Skeletal muscle satellite cell (primary cell): ENCODE data around the gene IGSF22.

Experiments used
- H3K27me3 ChIP-seq: 2 replicates; pipeline ENCODE4 v1.7.0; 2013; ENCODE audit warnings: low read length; ENCODE audit not compliant: control insufficient read depth, insufficient read depth
- H3K36me3 ChIP-seq: 2 replicates; pipeline ENCODE4 v1.7.0; 2013; ENCODE audit warnings: mild to moderate bottlenecking, control low read depth, low read length; ENCODE audit not compliant: insufficient read depth
- H3K4me1 ChIP-seq: 2 replicates; pipeline ENCODE4 v1.7.0; 2013; ENCODE audit warnings: low read length; ENCODE audit not compliant: control insufficient read depth, insufficient read depth
- H3K4me2 ChIP-seq: 2 replicates; pipeline ENCODE4 v1.7.0; 2013; ENCODE audit warnings: mild to moderate bottlenecking, low read length
- H3K4me3 ChIP-seq: 2 replicates; pipeline ENCODE4 v1.7.0; 2013; ENCODE audit warnings: low read length
- H3K9ac ChIP-seq: 2 replicates; pipeline ENCODE4 v1.7.0; 2013; ENCODE audit warnings: mild to moderate bottlenecking, low read depth, low read length, moderate library complexity
- H3K9me3 ChIP-seq: replicated peaks from 2 replicates; pipeline ENCODE4 v1.7.0; 2013; ENCODE audit warnings: mild to moderate bottlenecking, control low read depth, low read length

Gene IGSF22

DNA sequence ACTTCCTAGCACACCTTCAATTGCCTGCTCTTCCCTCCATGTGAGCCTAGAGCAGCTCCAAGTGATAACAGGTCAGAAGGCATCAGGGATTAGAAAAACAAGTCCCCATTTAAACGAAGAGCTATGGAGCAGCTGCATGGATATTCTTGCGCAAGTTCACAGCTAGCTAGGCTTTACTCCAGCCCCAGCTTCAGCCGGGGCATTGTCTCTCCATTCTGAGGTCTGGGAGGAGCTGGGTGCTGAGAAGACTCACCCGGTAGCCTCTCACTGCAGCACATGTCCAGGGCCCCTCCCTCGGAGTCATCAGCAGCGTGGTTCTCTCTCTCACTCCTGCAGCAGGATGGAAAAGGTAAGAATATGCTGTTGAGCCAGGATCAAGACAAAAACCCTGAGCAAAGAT lies 39.6 kb upstream of the IGSF22 start:
- no peaks in the 10 kb centered on the region for H3K36me3 ChIP-seq
- H3K4me1 ChIP-seq: peaks cover 10% of the 10 kb centered on the region
- no peak overlapping the region for H3K9ac ChIP-seq
- H3K4me2 ChIP-seq: no peak overlapping the region
- no peak overlapping the region for H3K4me3 ChIP-seq
- H3K27me3 ChIP-seq: peaks cover 42% of the 10 kb centered on the region
- no peaks in the 10 kb centered on the region for H3K9me3 ChIP-seq

GRCh38 chr11:18761741-18762140 lies 35.8 kb upstream of the IGSF22 start:
- H3K4me1 ChIP-seq: peaks cover 10% of the 10 kb centered on the region
- no peak overlapping the region for H3K4me3 ChIP-seq
- no peaks in the 10 kb centered on the region for H3K36me3 ChIP-seq
- no peaks in the 10 kb centered on the region for H3K9me3 ChIP-seq
- no peak overlapping the region for H3K4me2 ChIP-seq
- no peak overlapping the region for H3K9ac ChIP-seq
- H3K27me3 ChIP-seq: peaks cover 44% of the 10 kb centered on the region

GRCh38 chr11:18761144-18761543 lies 35.2 kb upstream of the IGSF22 start:
- peaks cover 38% of the 10 kb centered on the region for H3K27me3 ChIP-seq
- no peak overlapping the region for H3K4me3 ChIP-seq
- no peaks in the 10 kb centered on the region for H3K36me3 ChIP-seq
- H3K9me3 ChIP-seq: no peaks in the 10 kb centered on the region
- no peak overlapping the region for H3K4me2 ChIP-seq
- H3K4me1 ChIP-seq: peaks cover 10% of the 10 kb centered on the region
- H3K9ac ChIP-seq: no peak overlapping the region

- H3K36me3 ChIP-seq: no peaks in the 10 kb centered on the region
- no peaks in the 10 kb centered on the region for H3K9me3 ChIP-seq
- H3K4me2 ChIP-seq: no peak overlapping the region
- H3K4me1 ChIP-seq: no peaks in the 10 kb centered on the region
- H3K9ac ChIP-seq: no peak overlapping the region
- H3K4me3 ChIP-seq: no peak overlapping the region
- peaks cover 42% of the 10 kb centered on the region for H3K27me3 ChIP-seq
These were observed 31.8 kb upstream of the IGSF22 start for GRCh38 chr11:18757811-18758210.

DNA sequence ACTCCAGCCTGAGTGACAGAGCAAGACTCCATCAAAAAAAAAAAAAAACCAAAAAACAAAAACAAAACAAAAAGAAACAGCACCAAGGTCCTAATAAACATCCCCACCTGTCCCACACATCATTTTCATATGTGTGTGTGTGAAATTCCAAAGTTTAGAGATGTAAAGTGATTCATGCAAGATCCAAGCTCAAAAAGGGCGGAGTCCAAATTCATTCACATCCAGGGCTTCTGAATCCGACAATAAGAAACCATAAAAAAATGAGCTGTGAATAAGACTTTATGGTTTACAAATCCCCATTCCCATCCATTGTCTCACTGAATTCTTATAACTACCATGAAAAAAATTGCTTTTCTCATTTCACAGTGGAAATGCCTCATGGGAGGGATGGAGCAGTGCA lies 30.9 kb upstream of the IGSF22 start:
- Histone ChIP-seq H3K9me3 (no peaks in the 10 kb centered on the region), H3K4me3 (no peak overlapping the region), H3K9ac (no peak overlapping the region), H3K4me2 (no peak overlapping the region), H3K27me3 (peaks cover 42% of the 10 kb centered on the region), H3K4me1 (no peaks in the 10 kb centered on the region), H3K36me3 (no peaks in the 10 kb centered on the region)

- Histone ChIP-seq H3K4me3 (no peak overlapping the region), H3K4me1 (peaks cover 8% of the 10 kb centered on the region), H3K36me3 (no peaks in the 10 kb centered on the region), H3K4me2 (no peak overlapping the region), H3K9ac (no peak overlapping the region), H3K27me3 (peaks cover 28% of the 10 kb centered on the region), H3K9me3 (no peaks in the 10 kb centered on the region)
These were observed 28.3 kb upstream of the IGSF22 start for GRCh38 chr11:18754308-18754707.

- no peaks in the 10 kb centered on the region for H3K36me3 ChIP-seq
- H3K27me3 ChIP-seq: peaks cover 23% of the 10 kb centered on the region
- H3K9ac ChIP-seq: no peak overlapping the region
- peaks cover 8% of the 10 kb centered on the region for H3K4me1 ChIP-seq
- H3K4me2 ChIP-seq: no peak overlapping the region
- no peaks in the 10 kb centered on the region for H3K9me3 ChIP-seq
- H3K4me3 ChIP-seq: no peak overlapping the region
These were observed 26.5 kb upstream of the IGSF22 start for GRCh38 chr11:18752502-18752901.

DNA sequence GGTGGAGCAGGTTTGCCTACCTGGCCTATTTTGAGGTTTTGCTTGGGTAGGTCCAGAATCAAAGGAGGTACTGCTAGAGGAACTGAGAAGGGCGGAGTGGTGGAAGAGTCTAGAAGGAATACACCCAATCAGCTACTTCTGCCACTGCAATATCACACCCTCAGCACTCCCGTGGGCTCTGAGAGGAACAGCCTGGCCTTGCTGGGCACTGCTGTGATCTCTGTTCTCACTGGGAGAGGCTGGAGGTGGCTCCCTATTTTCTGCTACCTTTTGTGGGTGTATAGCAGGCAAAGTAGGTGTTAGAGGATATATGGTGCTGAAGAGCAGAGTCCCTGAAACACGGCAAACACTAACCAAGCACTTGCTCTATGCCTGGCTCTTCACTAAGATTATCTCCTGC lies 25.0 kb upstream of the IGSF22 start:
- Histone ChIP-seq H3K36me3 (no peaks in the 10 kb centered on the region), H3K4me1 (peaks cover 8% of the 10 kb centered on the region), H3K27me3 (peaks cover 21% of the 10 kb centered on the region), H3K4me2 (no peak overlapping the region), H3K9me3 (no peaks in the 10 kb centered on the region), H3K4me3 (no peak overlapping the region), H3K9ac (no peak overlapping the region)

GRCh38 chr11:18749681-18750319 lies 23.8 kb upstream of the IGSF22 start:
- Histone ChIP-seq H3K9ac (no peak overlapping the region), H3K4me3 (no peak overlapping the region), H3K36me3 (no peaks in the 10 kb centered on the region), H3K27me3 (peaks cover 25% of the 10 kb centered on the region), H3K9me3 (no peaks in the 10 kb centered on the region), H3K4me1 (peaks cover 8% of the 10 kb centered on the region), H3K4me2 (no peak overlapping the region)

- no peak overlapping the region for H3K4me2 ChIP-seq
- peaks cover 8% of the 10 kb centered on the region for H3K4me1 ChIP-seq
- no peaks in the 10 kb centered on the region for H3K9me3 ChIP-seq
- H3K4me3 ChIP-seq: no peak overlapping the region
- H3K36me3 ChIP-seq: no peaks in the 10 kb centered on the region
- H3K27me3 ChIP-seq: peaks cover 19% of the 10 kb centered on the region
- no peak overlapping the region for H3K9ac ChIP-seq
These were observed 22.9 kb upstream of the IGSF22 start for GRCh38 chr11:18748766-18749365.

DNA sequence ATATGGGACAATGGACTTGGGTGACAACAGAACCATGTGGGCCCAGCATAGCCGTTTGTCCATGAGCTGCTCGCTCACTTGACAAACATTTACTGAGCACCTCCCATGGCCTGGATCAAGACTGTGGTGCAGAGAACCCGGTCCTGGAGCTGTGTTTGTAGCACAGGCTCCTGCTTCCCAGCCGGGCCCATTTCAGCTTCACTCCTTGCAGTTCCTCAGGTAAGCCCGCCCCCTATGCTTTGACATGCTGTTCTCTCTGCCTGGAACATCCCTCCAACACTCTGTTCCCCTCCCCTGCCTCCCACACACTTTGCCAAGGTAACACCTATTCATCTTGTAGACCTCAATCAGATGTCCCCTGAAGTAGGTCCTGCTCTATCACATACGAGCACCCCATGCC lies 19.3 kb upstream of the IGSF22 start:
- H3K4me2 ChIP-seq: no peak overlapping the region
- H3K27me3 ChIP-seq: peaks cover 22% of the 10 kb centered on the region
- H3K9me3 ChIP-seq: no peaks in the 10 kb centered on the region
- H3K4me1 ChIP-seq: peaks cover 8% of the 10 kb centered on the region
- H3K4me3 ChIP-seq: no peak overlapping the region
- no peaks in the 10 kb centered on the region for H3K36me3 ChIP-seq
- no peak overlapping the region for H3K9ac ChIP-seq

DNA sequence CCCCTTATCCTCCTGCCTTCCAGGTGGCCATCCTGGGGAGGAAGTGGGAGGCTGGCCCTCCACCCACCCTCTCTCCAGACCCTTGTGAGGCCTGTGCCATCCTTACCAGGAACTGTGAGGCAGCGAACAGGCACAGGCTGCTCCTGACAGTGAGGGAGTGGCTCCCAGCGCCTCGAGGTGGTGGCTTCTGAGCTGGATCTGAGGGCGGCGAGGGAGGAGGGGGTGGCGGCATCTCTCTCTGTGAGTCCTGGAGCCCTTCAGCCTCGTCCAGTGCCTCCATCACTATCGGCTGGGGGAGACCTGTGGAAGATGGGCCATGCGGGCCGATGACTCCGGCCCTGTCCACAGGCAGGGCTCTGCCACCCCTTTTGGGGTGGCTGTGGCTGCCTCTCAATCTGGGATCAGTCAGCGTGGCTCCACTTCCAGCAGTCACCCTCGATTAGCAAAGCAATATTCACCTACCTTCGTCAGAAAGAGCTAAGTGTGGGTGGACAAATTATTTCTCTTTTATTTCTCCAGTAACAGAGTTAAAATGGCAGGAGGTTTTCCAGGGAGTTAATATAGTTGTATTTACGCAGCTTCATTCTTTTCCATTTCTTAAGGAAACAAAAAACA lies 18.0 kb upstream of the IGSF22 start:
- Histone ChIP-seq H3K4me3 (no peak overlapping the region), H3K4me1 (no peaks in the 10 kb centered on the region), H3K9ac (no peak overlapping the region), H3K36me3 (no peaks in the 10 kb centered on the region), H3K27me3 (peaks cover 34% of the 10 kb centered on the region), H3K4me2 (no peak overlapping the region), H3K9me3 (no peaks in the 10 kb centered on the region)
